ENCODE results near the gene TMEM53.

DNA sequence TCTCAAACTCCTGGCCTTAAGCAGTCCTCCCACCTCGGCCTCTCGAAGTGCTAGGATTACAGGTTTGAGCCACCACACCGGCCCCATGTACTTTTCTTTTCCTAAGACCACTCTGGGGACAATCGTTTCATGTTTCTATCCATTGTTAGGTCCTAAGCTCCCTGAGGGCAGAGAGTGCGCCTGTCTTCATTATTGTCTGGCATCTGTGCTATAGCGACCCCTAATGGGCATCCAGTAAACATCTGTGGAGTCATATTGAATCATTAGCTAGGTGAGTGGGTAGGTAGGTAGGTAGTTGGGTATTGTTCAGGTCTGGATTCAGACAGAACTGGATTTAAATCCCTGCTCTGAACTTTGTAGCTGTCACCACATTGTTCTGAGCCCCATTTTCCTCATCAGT is 66.1 kb downstream of the TMEM53 start:
- TF ChIP-seq POLR2A (IDR thresholded peaks at IDR 0.05) (no peak), POLR2AphosphoS5 (IDR thresholded peaks at IDR 0.05) (no peak)
- TF ChIP-seq, protein P1, sequence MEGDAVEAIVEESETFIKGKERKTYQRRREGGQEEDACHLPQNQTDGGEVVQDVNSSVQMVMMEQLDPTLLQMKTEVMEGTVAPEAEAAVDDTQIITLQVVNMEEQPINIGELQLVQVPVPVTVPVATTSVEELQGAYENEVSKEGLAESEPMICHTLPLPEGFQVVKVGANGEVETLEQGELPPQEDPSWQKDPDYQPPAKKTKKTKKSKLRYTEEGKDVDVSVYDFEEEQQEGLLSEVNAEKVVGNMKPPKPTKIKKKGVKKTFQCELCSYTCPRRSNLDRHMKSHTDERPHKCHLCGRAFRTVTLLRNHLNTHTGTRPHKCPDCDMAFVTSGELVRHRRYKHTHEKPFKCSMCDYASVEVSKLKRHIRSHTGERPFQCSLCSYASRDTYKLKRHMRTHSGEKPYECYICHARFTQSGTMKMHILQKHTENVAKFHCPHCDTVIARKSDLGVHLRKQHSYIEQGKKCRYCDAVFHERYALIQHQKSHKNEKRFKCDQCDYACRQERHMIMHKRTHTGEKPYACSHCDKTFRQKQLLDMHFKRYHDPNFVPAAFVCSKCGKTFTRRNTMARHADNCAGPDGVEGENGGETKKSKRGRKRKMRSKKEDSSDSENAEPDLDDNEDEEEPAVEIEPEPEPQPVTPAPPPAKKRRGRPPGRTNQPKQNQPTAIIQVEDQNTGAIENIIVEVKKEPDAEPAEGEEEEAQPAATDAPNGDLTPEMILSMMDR (IDR thresholded peaks at IDR 0.05), result no peak
